BJ (cell line): ENCODE measurements around the gene NEURL2. TPM values are rescaled to one million over a fixed set of nuclear protein-coding genes. Genes with fewer than 3 reads are reported as not detected.

ENCODE experiments used
- CTCF ChIA-PET: fragments of 350-600 bp; formaldehyde crosslinking; extraction: SDS; loops from one replicate; lab custom pipeline; 2021; ENCODE audit warnings: antibody characterized with exemption, inconsistent platforms; lab: Yijun Ruan, JAX
- POLR2A ChIA-PET: fragments of 300-600 bp; sonication (Branson Sonifier 250); formaldehyde crosslinking; extraction: SDS; loops from one replicate; lab custom pipeline; 2021; ENCODE audit warnings: antibody characterized with exemption; lab: Charles Lee
- DNase-seq: peaks from one replicate; pipeline ENCODE4 v3.0.0-alpha.2; 2011; ENCODE audit warnings: low read depth
- H3K27me3 ChIP-seq: 2 replicates; pipeline ENCODE4 v1.6.0; 2011; ENCODE audit warnings: low read length; ENCODE audit not compliant: control insufficient read depth, insufficient read depth
- H3K36me3 ChIP-seq: 2 replicates; pipeline ENCODE4 v1.5.1; 2011; ENCODE audit warnings: low read length; ENCODE audit not compliant: control insufficient read depth, insufficient read depth
- H3K4me3 ChIP-seq: 2 replicates; pipeline ENCODE4 v1.5.1; 2011; ENCODE audit warnings: low read depth, mild to moderate bottlenecking, control low read depth, low read length
- polyA plus RNA-seq: library from polyadenylated mRNA; depleted of rRNA; stranded (reverse); fragments of >200 nt; gene quantifications from 2 replicates; pipeline ENCODE4 v1.2.3, GENCODE V29; 2011
- TF ChIP-seq, protein P1 (sequence below): IDR thresholded peaks from 2 replicates; pipeline ENCODE4 v1.5.1; 2011; ENCODE audit warnings: low read depth, mild to moderate bottlenecking, control low read depth, inconsistent platforms, low read length, moderate library complexity; ENCODE audit not compliant: insufficient read depth

The NEURL2 gene
- polyA plus RNA-seq, 1 experiment: 4.3 TPM

GRCh38 chr20:45861221-45862075, 29.6 kb downstream of the NEURL2 start:
- Histone ChIP-seq H3K4me3 (no peak overlapping the region), H3K27me3 (no peaks in the 10 kb centered on the region), H3K36me3 (no peaks in the 10 kb centered on the region)
- CTCF ChIA-PET: interaction anchor here (0.9 kb wide), 1 partner anchor 9 kb away, joined by 3 read pairs; no protein-coding TSS in a partner anchor
- POLR2A ChIA-PET: no interaction called here
- no peak for DNase-seq
- TF ChIP-seq, protein P1, sequence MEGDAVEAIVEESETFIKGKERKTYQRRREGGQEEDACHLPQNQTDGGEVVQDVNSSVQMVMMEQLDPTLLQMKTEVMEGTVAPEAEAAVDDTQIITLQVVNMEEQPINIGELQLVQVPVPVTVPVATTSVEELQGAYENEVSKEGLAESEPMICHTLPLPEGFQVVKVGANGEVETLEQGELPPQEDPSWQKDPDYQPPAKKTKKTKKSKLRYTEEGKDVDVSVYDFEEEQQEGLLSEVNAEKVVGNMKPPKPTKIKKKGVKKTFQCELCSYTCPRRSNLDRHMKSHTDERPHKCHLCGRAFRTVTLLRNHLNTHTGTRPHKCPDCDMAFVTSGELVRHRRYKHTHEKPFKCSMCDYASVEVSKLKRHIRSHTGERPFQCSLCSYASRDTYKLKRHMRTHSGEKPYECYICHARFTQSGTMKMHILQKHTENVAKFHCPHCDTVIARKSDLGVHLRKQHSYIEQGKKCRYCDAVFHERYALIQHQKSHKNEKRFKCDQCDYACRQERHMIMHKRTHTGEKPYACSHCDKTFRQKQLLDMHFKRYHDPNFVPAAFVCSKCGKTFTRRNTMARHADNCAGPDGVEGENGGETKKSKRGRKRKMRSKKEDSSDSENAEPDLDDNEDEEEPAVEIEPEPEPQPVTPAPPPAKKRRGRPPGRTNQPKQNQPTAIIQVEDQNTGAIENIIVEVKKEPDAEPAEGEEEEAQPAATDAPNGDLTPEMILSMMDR: no peak

GRCh38 chr20:45860560-45861220, 30.3 kb downstream of the NEURL2 start:
- TF ChIP-seq, protein P1: no peak
- H3K4me3 ChIP-seq: no peak overlapping the region
- ChIA-PET POLR2A (no interaction called here), CTCF (interaction anchor here (0.9 kb wide), 1 partner anchor 9 kb away, joined by 3 read pairs; no protein-coding TSS in a partner anchor)
- no peaks in the 10 kb centered on the region for H3K36me3 ChIP-seq
- no peaks in the 10 kb centered on the region for H3K27me3 ChIP-seq
- DNase-seq: no peak

- POLR2A ChIA-PET: no interaction called here
- no peaks in the 10 kb centered on the region for H3K36me3 ChIP-seq
- TF ChIP-seq, protein P1: no peak
- CTCF ChIA-PET: no interaction called here
- H3K27me3 ChIP-seq: no peaks in the 10 kb centered on the region
- no peak for DNase-seq
- no peak overlapping the region for H3K4me3 ChIP-seq
Observed at GRCh38 chr20:45859916-45860315, 31.1 kb downstream of the NEURL2 start.

- no peak for DNase-seq
- POLR2A ChIA-PET: no interaction called here
- H3K36me3 ChIP-seq: no peaks in the 10 kb centered on the region
- no peaks in the 10 kb centered on the region for H3K27me3 ChIP-seq
- CTCF ChIA-PET: interaction anchor here (0.6 to 1.2 kb wide), 3 partner anchors 34 to 126 kb away, joined by 3 to 5 read pairs (median 3); no protein-coding TSS in a partner anchor
- TF ChIP-seq, protein P1: no peak
- peak overlapping the region; percentile 68 for H3K4me3 ChIP-seq
Observed at GRCh38 chr20:45857882-45858216, 33.2 kb downstream of the NEURL2 start.
